ENCODE measurements around the gene GALNT17.

- no peak for TF ChIP-seq TAF1 (IDR thresholded peaks at IDR 0.05; ENCODE audit: borderline replicate concordance, low read depth, low read length)
- no peak for TF ChIP-seq POLR2A (IDR thresholded peaks at IDR 0.05; ENCODE audit: low read depth, low read length)
Measured at GRCh38 chr7:71594736-71595135, 462.8 kb downstream of the GALNT17 start.

Measured in GM12892 (cell line).